Neural cell (in vitro differentiated cells): ENCODE results near the gene LRRC56.

ENCODE experiments used
- CTCF ChIP-seq: fragments of 450-650 bp; IDR thresholded peaks from 2 replicates; pipeline ENCODE4 v1.5.1; 2014; ENCODE audit warnings: antibody characterized with exemption, mild to moderate bottlenecking, moderate library complexity; ENCODE audit not compliant: poor library complexity, severe bottlenecking
- EP300 ChIP-seq: fragments of 450-650 bp; conservative IDR thresholded peaks from 2 replicates; pipeline ENCODE4 v1.6.1; 2014; ENCODE audit warnings: antibody characterized with exemption, mild to moderate bottlenecking, moderate library complexity; ENCODE audit not compliant: poor library complexity, severe bottlenecking
- EZH2 ChIP-seq: fragments of 200-600, 300-800 bp; shearing (Covaris generic), sonication (generic); IDR thresholded peaks from 2 replicates; pipeline ENCODE4 v1.6.1; 2014; ENCODE audit warnings: antibody characterized with exemption, low read length, borderline replicate concordance, mild to moderate bottlenecking; ENCODE audit not compliant: insufficient read depth, poor library complexity, severe bottlenecking
- POLR2AphosphoS5 ChIP-seq: IDR thresholded peaks from 2 replicates; pipeline ENCODE4 v1.6.1; 2012
- RAD21 ChIP-seq: fragments of 450-650 bp; conservative IDR thresholded peaks from 2 replicates; pipeline ENCODE4 v1.6.1; 2014; ENCODE audit warnings: antibody characterized with exemption, mild to moderate bottlenecking, moderate library complexity
- REST ChIP-seq: IDR thresholded peaks from 2 replicates; pipeline ENCODE4 v1.6.1; 2012; ENCODE audit warnings: borderline replicate concordance

- no peak for TF ChIP-seq EZH2
- TF ChIP-seq POLR2AphosphoS5 = no peak
- TF ChIP-seq RAD21 = no peak
- no peak for TF ChIP-seq CTCF
- no peak for TF ChIP-seq EP300
- TF ChIP-seq REST = no peak
Measured at GRCh38 chr11:539971-540481, 2.7 kb downstream of the LRRC56 start.
